ENCODE results near the gene CCDC183. TPM values are rescaled to one million over a fixed set of nuclear protein-coding genes. Genes with fewer than 3 reads are reported as not detected.
"Not testable (repeated sequence)": the region's sequence is repeated elsewhere in the genome, so short reads cannot be mapped to it uniquely, and the experiment has no call there.

Gene CCDC183
- total RNA-seq, 1 donor from 2014 or later = 0.06 TPM

- DNase-seq (ENCODE audit: low read depth) = no peak
- TF ChIP-seq CTCF (conservative IDR thresholded peaks at IDR 0.05; ENCODE audit: low read depth, low read length) = no peak
Measured at GRCh38 chr9:136751244-136751643, 44.9 kb upstream of the CCDC183 start.

GRCh38 chr9:136751814-136752213 lies 44.3 kb upstream of the CCDC183 start:
- no peak for TF ChIP-seq CTCF (conservative IDR thresholded peaks at IDR 0.05; ENCODE audit: low read depth, low read length)
- H3K4me3 ChIP-seq (ENCODE audit: low read depth, low read length) = no peak overlapping the region
- DNase-seq (ENCODE audit: low read depth) = no peak

More at GRCh38 chr9:136751244-136751643, 44.9 kb upstream of the CCDC183 start:
- H3K4me3 ChIP-seq (ENCODE audit: low read depth, low read length) = no peak overlapping the region

GRCh38 chr9:136753371-136754058 lies 42.6 kb upstream of the CCDC183 start:
- DNase-seq (ENCODE audit: low read depth) = no peak
- no peak for TF ChIP-seq CTCF (conservative IDR thresholded peaks at IDR 0.05; ENCODE audit: low read depth, low read length)
- H3K4me3 ChIP-seq (ENCODE audit: low read depth, low read length) = no peak overlapping the region

- DNase-seq (ENCODE audit: low read depth) = no peak
- TF ChIP-seq CTCF (conservative IDR thresholded peaks at IDR 0.05; ENCODE audit: low read depth, low read length) = no peak
- no peak overlapping the region for H3K4me3 ChIP-seq (ENCODE audit: low read depth, low read length)
Measured at GRCh38 chr9:136754059-136754572, 42.0 kb upstream of the CCDC183 start.

GRCh38 chr9:136754626-136755301 lies 41.4 kb upstream of the CCDC183 start:
- no peak overlapping the region for H3K4me3 ChIP-seq (ENCODE audit: low read depth, low read length)
- no peak for TF ChIP-seq CTCF (conservative IDR thresholded peaks at IDR 0.05; ENCODE audit: low read depth, low read length)

GRCh38 chr9:136755302-136756133 lies 40.6 kb upstream of the CCDC183 start:
- DNase-seq (ENCODE audit: low read depth); H3K4me3 ChIP-seq (ENCODE audit: low read depth, low read length): not testable (repeated sequence)

More at GRCh38 chr9:136754626-136755301, 41.4 kb upstream of the CCDC183 start:
- no peak for DNase-seq (ENCODE audit: low read depth)

GRCh38 chr9:136756134-136756438 lies 40.1 kb upstream of the CCDC183 start:
- DNase-seq (ENCODE audit: low read depth) = no peak

More at GRCh38 chr9:136756134-136756438, 40.1 kb upstream of the CCDC183 start:
- TF ChIP-seq CTCF (conservative IDR thresholded peaks at IDR 0.05; ENCODE audit: low read depth, low read length) = no peak
- no peak overlapping the region for H3K4me3 ChIP-seq (ENCODE audit: low read depth, low read length)
